ENCODE results near the gene BLNK.

DNA sequence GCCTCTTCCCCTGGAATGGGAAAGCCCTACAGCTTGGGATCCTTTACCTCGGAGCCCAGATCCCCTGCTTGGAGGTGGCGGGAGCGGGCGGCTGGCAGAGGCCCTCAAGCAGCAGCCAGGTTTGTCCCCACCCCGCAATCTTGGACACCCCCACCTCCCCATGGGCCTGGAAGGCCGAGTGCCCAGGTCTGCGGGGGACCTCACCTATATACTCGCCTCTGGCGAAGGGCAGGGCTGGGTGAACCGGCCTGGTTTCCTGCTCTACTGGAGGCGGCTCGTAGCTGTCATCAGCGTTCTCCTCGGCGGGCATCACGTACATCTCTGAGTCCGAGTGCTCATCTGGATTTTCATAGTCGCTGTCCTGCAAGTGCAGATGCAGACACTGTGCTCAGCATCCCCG is 44.2 kb downstream of the BLNK start:
- no peak for TF ChIP-seq EZH2 (IDR thresholded peaks at IDR 0.05; ENCODE audit: borderline replicate concordance, low read depth, low read length, severe bottlenecking)
- TF ChIP-seq, protein P1, sequence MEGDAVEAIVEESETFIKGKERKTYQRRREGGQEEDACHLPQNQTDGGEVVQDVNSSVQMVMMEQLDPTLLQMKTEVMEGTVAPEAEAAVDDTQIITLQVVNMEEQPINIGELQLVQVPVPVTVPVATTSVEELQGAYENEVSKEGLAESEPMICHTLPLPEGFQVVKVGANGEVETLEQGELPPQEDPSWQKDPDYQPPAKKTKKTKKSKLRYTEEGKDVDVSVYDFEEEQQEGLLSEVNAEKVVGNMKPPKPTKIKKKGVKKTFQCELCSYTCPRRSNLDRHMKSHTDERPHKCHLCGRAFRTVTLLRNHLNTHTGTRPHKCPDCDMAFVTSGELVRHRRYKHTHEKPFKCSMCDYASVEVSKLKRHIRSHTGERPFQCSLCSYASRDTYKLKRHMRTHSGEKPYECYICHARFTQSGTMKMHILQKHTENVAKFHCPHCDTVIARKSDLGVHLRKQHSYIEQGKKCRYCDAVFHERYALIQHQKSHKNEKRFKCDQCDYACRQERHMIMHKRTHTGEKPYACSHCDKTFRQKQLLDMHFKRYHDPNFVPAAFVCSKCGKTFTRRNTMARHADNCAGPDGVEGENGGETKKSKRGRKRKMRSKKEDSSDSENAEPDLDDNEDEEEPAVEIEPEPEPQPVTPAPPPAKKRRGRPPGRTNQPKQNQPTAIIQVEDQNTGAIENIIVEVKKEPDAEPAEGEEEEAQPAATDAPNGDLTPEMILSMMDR (IDR thresholded peaks at IDR 0.05; ENCODE audit: borderline replicate concordance, extremely low read depth, low read length, poor library complexity, severe bottlenecking): no peak

All from DND-41 (cell line).